GM18505 (cell line): ENCODE data around the gene KCNC3.
"Not testable (repeated sequence)": the region's sequence is repeated elsewhere in the genome, so short reads cannot be mapped to it uniquely, and the experiment has no call there.

ENCODE experiments used
- ATAC-seq: cut with Tn5 transposase; IDR thresholded peaks from one replicate; pipeline ENCODE4 v1.9.1; 2021; ENCODE audit not compliant: unreplicated experiment
- POLR2A ChIP-seq: IDR thresholded peaks from 4 replicates; pipeline ENCODE4 v1.6.1; 2011; ENCODE audit warnings: borderline replicate concordance; ENCODE audit not compliant: insufficient read depth, insufficient read length; ENCODE audit errors: extremely low read depth

The KCNC3 gene

DNA sequence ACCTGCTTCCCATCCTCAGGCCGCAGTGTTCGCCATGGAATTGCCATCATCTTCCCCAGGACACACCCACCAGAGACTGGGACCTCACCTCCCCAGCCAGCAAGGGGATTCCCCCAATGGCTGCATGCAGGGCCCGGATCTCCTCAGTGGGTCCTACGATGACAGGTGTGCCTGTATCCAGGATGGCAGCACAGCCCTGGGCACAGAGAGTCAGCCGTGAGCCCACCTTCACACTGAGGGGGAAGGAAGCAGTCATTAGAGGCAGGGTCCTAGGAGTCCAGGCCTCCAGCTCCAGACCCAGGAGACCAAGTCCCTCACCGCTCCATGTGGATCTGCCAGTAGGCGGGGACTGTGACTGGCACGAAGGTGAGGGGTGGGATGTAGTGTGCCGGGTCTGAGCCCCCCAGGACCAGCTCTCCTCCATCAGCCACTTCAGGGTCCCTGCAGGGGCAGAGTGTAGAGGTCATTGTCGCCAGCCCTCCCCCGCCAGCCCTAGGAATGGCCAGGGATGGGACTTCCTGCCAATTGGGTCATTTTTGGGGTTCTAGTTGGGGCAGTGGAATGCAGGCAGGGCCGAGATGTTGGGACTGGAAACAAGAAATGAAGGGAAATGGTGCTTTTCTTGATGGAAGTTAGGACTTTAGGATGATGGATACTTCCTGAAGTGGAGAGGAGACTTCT is 5.7 kb upstream of the KCNC3 start:
- no peak for TF ChIP-seq POLR2A
- ATAC-seq: no peak

DNA sequence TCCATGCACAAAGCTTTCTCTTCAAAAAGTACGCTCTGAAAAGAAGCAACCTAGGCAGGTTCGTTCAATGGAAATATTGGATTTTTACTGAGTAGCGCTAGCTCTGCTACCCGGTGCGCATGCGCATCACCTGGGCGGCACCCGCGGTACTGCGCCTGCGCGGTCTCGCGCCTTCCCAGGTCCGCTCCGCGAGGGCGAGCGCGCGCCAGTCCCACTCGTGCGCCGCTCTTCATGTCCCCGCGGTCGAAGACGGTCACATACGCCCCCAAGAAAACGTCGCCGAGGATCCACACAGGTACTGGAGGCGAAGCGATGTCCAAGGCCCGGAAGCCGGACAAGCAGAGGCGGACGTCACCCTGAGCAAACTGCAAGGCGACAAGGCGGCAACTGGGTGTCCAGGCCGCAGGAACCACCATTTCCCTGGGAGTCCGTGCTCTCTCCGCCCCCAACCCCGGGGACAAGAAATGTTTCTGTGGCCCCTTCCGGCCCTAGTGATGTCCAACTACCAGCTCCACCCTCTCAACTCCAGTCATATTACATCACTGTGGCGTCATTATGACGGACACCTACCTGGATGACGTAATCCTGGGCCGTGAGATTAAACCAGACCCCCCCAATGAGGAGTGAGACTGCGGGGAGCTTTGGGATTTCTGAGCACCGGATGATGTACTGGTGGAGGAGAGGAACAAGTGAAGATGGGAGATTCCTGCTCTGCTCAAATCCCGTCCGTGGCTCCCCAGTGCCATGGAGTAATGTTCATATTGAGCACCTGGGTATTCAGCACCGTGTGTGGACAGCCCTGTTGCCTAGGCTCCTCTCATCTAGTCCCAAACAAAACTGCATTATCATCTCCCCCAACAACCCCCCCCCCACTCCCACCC is 4.8 kb upstream of the KCNC3 start:
- ATAC-seq: peak; percentile 21
- peak; percentile 55 for TF ChIP-seq POLR2A

DNA sequence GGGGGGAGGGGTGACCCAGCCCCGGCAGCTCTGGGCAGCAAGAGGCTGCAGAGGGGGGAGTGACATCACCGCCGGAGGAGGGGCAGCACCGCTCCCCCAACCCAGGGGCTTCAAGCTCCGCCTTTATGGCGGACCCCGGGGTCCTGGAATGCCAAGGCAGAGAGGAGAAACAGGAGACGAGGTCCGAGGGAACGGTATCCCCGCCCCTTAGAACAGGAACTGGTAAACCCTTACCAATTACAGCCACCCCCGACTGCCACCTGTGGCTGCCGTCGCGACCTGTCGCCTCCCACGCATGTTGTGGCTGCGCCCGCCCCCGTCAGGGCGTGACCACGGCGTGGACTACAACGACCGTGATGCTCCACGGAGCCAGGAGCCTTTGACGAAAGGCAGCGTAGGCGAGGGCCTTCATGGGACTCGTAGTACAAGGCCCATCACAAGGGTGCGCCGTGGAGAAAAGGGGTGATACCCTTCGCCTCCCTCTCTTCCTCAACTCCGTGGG is 4.1 kb upstream of the KCNC3 start:
- TF ChIP-seq POLR2A: peak; percentile 71
- ATAC-seq: peak; percentile 34

DNA sequence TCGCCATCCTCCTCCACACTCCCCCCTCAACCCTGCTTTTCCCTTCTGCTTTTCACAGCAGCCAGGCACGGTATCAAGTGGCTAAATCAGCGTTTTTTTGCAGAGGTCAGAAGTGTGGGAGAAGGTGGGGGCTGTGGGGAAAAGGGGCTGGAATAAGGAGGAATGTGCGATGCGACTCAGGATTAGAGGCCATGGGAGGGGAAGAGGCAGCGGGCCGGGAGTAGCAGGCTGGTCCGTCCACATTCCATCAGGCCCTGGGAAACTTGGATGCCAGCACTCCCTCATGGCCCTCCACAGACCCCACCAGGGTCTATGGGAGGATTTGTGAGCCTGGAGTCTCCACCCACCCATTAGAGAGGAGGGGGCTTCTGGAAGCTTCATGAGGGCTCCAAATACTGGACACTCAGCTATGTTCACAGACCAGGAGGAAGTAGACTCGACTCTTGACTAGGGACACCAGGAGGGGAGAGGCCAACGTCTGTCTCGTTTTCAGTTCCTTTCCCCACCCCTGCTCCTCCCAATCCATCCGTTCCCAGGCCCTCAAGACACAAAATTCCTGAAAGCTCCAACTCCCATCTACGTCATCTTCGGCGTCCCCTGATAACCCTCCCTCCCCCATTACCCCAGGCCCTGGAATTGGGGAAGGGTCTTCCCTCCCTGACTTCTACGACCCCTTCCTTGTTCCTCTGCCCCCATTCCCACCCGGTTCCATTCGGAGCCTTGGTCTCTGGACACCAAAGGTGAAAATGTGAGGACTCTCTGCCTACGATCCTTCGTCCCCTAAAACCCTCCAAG is 3.3 kb upstream of the KCNC3 start:
- peak; percentile 45 for TF ChIP-seq POLR2A
- ATAC-seq: no peak

DNA sequence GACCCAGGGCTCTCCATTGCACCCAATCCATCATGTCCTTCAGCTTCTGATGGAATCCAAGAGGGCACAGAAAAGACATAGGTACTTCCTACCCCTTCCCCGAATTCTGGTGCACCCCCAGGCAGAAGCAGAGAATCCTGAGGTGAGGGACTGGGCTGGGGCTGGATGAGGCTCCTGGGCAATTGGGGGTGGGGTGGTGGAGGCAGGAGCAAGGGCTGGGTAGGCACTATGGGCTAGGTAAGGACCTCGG is 2.7 kb upstream of the KCNC3 start:
- no peak for ATAC-seq
- no peak for TF ChIP-seq POLR2A

DNA sequence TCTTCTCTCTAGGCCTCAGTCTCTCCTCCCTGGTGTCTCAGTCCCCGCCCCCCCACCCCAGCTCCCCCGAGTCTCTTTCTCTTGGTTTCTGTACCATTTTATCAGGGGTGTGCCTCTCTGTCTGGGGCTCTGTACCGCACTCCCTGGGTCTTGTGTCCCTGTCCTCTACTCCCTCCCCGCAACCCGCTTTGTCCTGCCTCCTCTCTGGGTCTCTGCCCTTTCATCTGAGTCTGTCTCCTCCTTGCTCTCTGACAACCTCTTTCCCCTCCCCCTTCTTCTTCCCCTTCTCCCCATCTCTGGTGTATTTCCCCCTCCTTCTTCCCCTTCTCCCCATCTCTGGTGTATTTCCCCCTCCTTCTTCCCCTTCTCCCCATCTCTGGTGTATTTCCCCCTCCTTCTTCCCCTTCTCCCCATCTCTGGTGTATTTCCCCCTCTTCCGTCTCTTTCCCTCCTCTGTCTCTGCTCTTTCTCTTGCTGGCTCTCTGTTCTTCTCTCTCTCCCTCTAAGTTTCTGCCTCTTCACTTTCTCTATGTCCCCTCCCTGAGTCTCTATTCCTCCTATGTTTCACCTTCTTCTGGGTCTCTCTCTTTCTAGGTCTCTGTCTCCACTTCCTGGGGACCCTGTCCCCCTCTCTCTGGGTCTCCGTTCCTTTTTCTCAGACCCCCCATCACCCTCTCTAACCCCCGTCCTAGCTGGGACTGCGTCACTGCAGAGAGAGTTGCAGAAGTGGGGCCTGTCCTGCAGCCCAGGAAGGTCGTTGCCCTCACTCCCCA is 2.2 kb upstream of the KCNC3 start:
- ATAC-seq: no peak
- TF ChIP-seq POLR2A: peak; percentile 15

DNA sequence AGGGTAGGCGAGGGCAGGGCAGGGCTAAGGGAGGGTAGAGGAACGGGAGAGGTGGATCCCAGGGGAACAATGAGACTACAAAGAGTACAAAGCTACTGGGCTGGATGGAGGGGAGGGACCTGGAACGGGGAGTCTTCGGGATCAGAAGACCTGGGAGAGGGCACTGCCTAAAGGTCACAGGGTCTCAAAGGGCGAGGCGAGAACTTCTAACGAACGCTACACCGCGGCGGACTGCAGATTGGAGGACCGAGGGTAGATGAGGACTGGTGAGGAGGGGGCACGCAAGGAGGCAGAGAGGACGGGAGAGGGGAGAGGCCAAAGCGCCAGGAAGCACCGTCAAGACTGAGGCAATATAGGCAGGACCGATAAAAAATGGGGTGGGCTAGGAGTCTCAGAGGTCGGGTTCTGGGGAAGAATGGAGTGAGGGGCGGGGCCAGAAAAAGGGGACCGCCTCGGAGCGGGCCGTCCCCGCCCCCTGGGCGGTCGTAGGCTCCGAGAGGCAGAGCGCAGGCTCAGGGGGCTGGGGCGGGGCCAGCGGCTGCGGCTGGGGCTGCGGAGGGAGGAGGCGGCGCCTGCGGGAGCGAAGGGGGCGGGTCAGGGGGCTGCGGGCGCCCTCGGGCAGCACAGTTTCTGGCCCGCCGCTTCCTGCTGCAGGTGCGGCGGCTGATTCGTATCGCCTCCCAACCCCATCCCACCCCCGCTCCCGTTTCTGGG is 1.3 kb upstream of the KCNC3 start:
- peak; percentile 25 for ATAC-seq
- peak; percentile 83 for TF ChIP-seq POLR2A

DNA sequence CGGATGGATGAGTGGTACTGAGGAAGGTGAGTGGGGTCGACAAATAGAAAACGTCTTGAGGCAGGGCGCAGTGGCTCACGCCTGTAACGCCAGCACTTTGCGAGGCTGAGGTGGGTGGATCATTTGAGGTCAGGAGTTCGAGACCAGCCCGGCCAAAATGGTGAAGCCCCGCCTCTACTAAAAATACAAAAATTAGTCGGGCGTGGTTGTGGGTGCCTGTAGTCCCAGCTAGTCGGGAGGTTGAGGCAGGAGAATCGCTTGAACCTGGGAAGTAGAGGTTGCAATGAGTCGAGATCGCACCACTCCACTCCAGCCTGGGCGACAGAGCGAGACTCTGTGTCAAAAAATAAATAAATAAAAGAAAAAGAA is 733 bp upstream of the KCNC3 start:
- ATAC-seq: not testable (repeated sequence)

DNA sequence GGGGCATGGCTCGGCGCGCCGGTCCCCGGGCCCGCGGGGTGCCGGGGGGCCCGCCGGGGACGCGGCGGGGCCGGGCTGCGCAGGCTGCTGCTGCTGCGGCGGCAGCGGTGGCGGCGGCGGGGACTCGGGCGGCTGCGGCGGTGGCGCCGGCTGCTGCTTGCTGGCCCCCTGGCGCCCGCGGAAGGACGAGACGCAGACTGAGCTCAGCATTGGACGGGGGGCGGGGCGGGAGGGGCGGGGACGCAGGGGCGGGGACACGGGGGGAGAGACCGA is 368 bp downstream of the KCNC3 start:
- TF ChIP-seq POLR2A: no peak
- peak; percentile 14 for ATAC-seq

DNA sequence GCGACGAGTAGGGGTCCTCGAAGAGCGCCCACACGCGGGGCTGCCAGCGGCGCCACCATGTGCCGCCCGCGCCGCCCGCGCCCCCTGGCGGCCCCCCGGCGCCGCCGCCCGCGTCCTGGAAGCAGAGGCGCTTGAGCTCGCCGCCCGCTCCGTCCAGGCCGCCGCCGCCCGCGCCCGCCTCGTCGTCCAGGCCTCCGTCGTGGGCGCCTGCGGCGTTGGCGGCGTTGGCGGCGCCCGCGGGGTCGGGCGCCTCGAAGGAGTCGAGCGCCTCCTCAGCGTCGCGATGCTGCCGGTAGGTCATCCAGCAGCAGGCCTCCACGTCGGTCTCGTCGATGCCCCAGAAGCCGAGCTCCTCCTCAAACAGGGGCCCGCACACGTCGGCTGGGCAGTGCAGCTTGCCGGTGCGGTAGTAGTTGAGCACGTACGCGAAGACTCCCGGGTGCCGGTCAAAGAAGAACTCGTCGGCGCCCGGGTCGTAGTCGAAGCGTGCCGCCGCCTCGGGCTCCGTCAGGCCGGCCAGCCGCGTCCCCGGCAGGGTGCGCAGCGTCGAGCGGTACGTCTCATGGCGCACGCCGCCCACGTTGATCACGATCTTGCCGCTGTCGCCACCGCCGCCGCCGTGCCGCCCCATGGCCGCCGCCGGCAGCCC is 829 bp downstream of the KCNC3 start:
- no peak for TF ChIP-seq POLR2A
- no peak for ATAC-seq

DNA sequence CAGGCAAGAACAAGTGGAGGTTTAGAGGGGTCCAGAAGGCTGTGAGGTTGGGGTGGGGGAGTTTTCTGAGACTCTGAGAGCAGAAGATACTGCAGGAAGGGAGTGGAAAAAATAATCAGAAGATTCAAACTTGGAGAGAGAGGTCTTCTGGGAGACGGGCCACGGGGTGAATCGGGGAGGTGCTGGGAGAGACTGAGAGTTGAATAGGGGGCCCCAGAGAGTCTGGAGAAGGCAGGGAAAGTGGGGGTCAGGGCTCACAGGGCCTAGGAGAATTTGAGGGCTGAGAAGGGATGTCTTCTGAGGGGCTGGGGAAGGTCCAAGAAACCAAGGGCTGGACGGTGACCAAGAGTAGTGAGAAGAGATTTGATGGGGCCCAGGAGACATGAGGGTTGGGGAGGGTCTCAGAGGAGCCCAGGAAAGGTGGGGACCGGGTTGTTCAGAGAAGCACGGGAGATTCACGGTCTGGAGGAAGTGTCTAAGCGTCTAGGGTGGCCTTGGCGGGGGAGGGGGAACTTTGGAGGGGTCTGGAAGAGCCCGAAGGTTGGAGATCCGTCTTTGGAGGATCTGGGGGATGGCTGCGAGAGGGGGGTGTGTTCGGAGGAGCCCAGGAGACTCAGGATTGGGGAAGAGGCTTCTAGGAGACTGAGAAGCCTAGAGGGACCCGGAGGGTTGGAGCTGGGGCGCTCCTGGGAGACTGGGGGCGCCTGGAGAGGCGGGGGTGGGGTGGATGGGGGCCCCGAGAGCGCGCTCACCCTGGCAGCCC is 1.5 kb downstream of the KCNC3 start:
- TF ChIP-seq POLR2A: no peak
- ATAC-seq: no peak

DNA sequence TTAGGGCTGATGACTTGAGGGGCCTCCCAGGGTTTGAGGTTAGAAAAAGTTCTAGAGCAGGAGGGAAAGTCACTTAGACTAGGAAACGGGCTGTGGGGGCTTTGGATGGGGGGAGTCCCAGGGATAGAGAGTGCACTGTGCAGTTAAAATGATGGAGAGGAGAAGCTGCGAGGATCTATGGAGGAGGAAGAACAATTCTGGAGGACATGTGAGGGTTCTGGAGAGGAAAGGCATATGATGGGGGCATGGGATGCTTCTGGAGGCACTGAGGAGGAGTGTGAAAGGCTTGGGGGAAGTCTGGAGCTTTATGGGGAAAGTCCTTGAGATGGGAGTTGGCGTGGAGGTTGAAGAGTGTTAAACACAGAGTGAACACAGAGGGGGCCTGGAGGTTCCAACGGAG is 2.2 kb downstream of the KCNC3 start:
- no peak for ATAC-seq
- no peak for TF ChIP-seq POLR2A
